ENCODE data around the gene LMOD1. TPM values are rescaled to one million over a fixed set of nuclear protein-coding genes. Genes with fewer than 3 reads are reported as not detected.

LMOD1 gene
- total and polyA plus RNA-seq, 2 of the 8 experiments (the other 6 are each of a cell fraction or from before 2014, with no cell fraction given) = 0.77 to 1.4 TPM

GRCh38 chr1:201955729-201956143, 9.4 kb upstream of the LMOD1 start:
- peaks cover 0 to 3% (median 0%) of the 10 kb centered on the region in 4 experiments; a peak in 1 of 7 replicates for H3K4me1 ChIP-seq (replicated peaks in 1 of 4; ENCODE audit: control insufficient read depth in 3 of 4, insufficient read depth in 4 of 4, low read length in 3 of 4)
- no peak overlapping the region; the same call in 1 of the 2 replicates for H3K18ac ChIP-seq (ENCODE audit: extremely low read depth, low read length)
- no peak overlapping the region for H2BK15ac ChIP-seq (ENCODE audit: low read length)
- ChIA-PET POLR2A (ENCODE audit: partially characterized antibody) (interaction anchor here (0.6 to 6.2 kb wide), 16 partner anchors 8 to 167 kb away, joined by 3 to 27 read pairs (median 4); partner anchors contain the start of genes GPR37L1, LMOD1 and RNPEP), CTCF (ENCODE audit: partially characterized antibody) (interaction anchor here (1.1 to 5.5 kb wide), 4 partner anchors 10 to 442 kb away, joined by 3 to 39 read pairs (median 12); partner anchors contain the start of gene LMOD1)
- peak overlapping the region; percentile 90 to 98 (median 96) for H3K9ac ChIP-seq (replicated peaks in 1 of 4; ENCODE audit: extremely low read depth in 1 of 4, low read depth in 3 of 4, low read length in 3 of 4)
- TF ChIP-seq SP1 (IDR thresholded peaks at IDR 0.05; ENCODE audit: low read depth, low read length) = no peak
- peak; percentile 77 for TF ChIP-seq SAP30 (IDR thresholded peaks at IDR 0.05; ENCODE audit: insufficient read depth, insufficient replicate concordance, low read length)
- no peak for TF ChIP-seq MAFK (IDR thresholded peaks at IDR 0.05; ENCODE audit: low read depth, low read length)
- TF ChIP-seq CEBPB (IDR thresholded peaks at IDR 0.05; ENCODE audit: low read depth, low read length) = no peak
- no peak for TF ChIP-seq BACH1 (IDR thresholded peaks at IDR 0.05; ENCODE audit: low read length)
- no peak for TF ChIP-seq CHD1 (IDR thresholded peaks at IDR 0.05; ENCODE audit: low read depth, low read length)
- TF ChIP-seq KDM5A (IDR thresholded peaks at IDR 0.05; ENCODE audit: low read length) = peak; percentile 84; the same call in 1 of the 2 replicates
- no peak for TF ChIP-seq HDAC6 (IDR thresholded peaks at IDR 0.05; ENCODE audit: low read depth, low read length)
- TF ChIP-seq EGR1 (IDR thresholded peaks at IDR 0.05; ENCODE audit: borderline replicate concordance, low read depth, low read length) = no peak
- peaks cover 12 to 29% of the 10 kb centered on the region in 2 experiments for H3K79me2 ChIP-seq (ENCODE audit: control insufficient read depth in 1 of 2, insufficient read depth in 2 of 2, low read length in 2 of 2)
- peaks cover 0 to 1% of the 10 kb centered on the region in 2 experiments for H4K20me1 ChIP-seq (replicated peaks in 1 of 2; ENCODE audit: control insufficient read depth in 1 of 2, insufficient read depth in 2 of 2, low read length in 2 of 2)
- H3K36me3 ChIP-seq (ENCODE audit: control insufficient read depth in 2 of 4, insufficient read depth in 4 of 4, low read length in 3 of 4) = peaks cover 7 to 27% (median 15%) of the 10 kb centered on the region in 4 experiments; a peak in 6 of 8 replicates
- peak overlapping the region; percentile 98 for H2AFZ ChIP-seq (ENCODE audit: low read length)
- H4K8ac ChIP-seq (ENCODE audit: extremely low read depth, insufficient read depth, low read length) = peak overlapping the region; percentile 92; the same call in 1 of the 2 replicates
- no peak overlapping the region for H4K91ac ChIP-seq (replicated peaks; ENCODE audit: insufficient read length, low read length)
- H3K27me3 ChIP-seq (replicated peaks in 1 of 4; ENCODE audit: control insufficient read depth in 3 of 4, extremely low read depth in 1 of 4, insufficient read depth in 3 of 4, low read length in 3 of 4) = no peaks in the 10 kb centered on the region
- H2AK5ac ChIP-seq (ENCODE audit: low read depth, low read length) = peak overlapping the region; percentile 30; the same call in 1 of the 2 replicates
- no peak overlapping the region for H2BK120ac ChIP-seq (replicated peaks; ENCODE audit: low read depth, low read length)
- no peak overlapping the region for H2BK12ac ChIP-seq (ENCODE audit: low read depth, low read length)
- no peaks in the 10 kb centered on the region; the same call in 1 of the 2 replicates for H3K79me1 ChIP-seq (ENCODE audit: low read depth, low read length)
- peak overlapping the region; percentile 28 for H2BK5ac ChIP-seq (ENCODE audit: low read depth, low read length)
- H3K56ac ChIP-seq (replicated peaks; ENCODE audit: insufficient read length, low read depth, low read length) = no peak overlapping the region
- H3K4me3 ChIP-seq (ENCODE audit: extremely low read depth in 1 of 4, insufficient read depth in 2 of 4, low read depth in 3 of 4, low read length in 4 of 4) = peak overlapping the region; percentile 83 to 100 (median 94)
- H3K4ac ChIP-seq (replicated peaks; ENCODE audit: insufficient read length, low read depth, low read length) = no peak overlapping the region
- H3K23ac ChIP-seq (ENCODE audit: insufficient read length) = no peak overlapping the region
- DNase-seq (ENCODE audit: low read depth in 1 of 2, low spot score in 2 of 2) (no peak), FAIRE-seq (no peak)
- H3K4me2 ChIP-seq (ENCODE audit: insufficient read depth in 1 of 2, low read depth in 2 of 2, low read length in 2 of 2) = peak overlapping the region; percentile 48 to 72
- peak overlapping the region; percentile 90 for H3K27ac ChIP-seq (ENCODE audit: low read depth, low read length)
- H2BK20ac ChIP-seq (ENCODE audit: low read length) = no peak overlapping the region
- H3K23me2 ChIP-seq (ENCODE audit: low read depth, low read length) = no peaks in the 10 kb centered on the region
- peak overlapping the region; percentile 22 for H4K5ac ChIP-seq (ENCODE audit: insufficient read length, low read depth, low read length)
- no peaks in the 10 kb centered on the region for H3K9me3 ChIP-seq (ENCODE audit: insufficient read depth in 2 of 2, low read depth in 1 of 2, low read length in 1 of 2)
- no peak overlapping the region for H3K14ac ChIP-seq (ENCODE audit: insufficient read length)
- WGBS, 2 experiments (ENCODE audit: extremely low coverage in 1 of 2, insufficient coverage in 1 of 2, insufficient read length in 1 of 2, insufficient replicate concordance in 2 of 2, low coverage in 1 of 2, low lambda C conversion rate in 2 of 2, missing lambda C conversion rate in 1 of 2) = 1% methylated on average over 17 of the region's 17 CpGs; no CpG with 5 or more reads in 1 of the 2 experiments
